Fibroblast of pulmonary artery (primary cell): ENCODE results near the gene ARF3.

Source experiments
- DNase-seq: peaks from one replicate; pipeline ENCODE4 v3.0.0-alpha.2; 2010; ENCODE audit warnings: low read depth
- H3K4me3 ChIP-seq: replicated peaks from 2 replicates; pipeline ENCODE4 v1.5.1; 2011; ENCODE audit warnings: low read depth, mild to moderate bottlenecking, control low read depth, low read length, moderate library complexity
- CTCF ChIP-seq: IDR thresholded peaks from 2 replicates; pipeline ENCODE4 v1.5.1; 2011; ENCODE audit warnings: mild to moderate bottlenecking, control low read depth, low read length, inconsistent platforms; ENCODE audit errors: missing control alignments

ARF3 gene

GRCh38 chr12:48957141-48958048 lies at the start of gene ARF3:
Gene ARF3, minus strand, starts transcription at chr12:48957487. Its CDS starts 16,392 bp downstream, at chr12:48941095.
- peak within 1 kb of the TSS; percentile 97 for H3K4me3 ChIP-seq
- no peak for TF ChIP-seq CTCF
- DNase-seq = peak; percentile 91

- no peak for DNase-seq
- H3K4me3 ChIP-seq = no peak overlapping the region
- TF ChIP-seq CTCF = no peak
Measured at GRCh38 chr12:49000346-49000745, 43.1 kb upstream of the ARF3 start.

- no peak for TF ChIP-seq CTCF
- no peak for DNase-seq
- peak within 1 kb of the TSS; percentile 36 for H3K4me3 ChIP-seq
Measured at GRCh38 chr12:48999371-49000131, 42.3 kb upstream of the ARF3 start, which contains the start of gene DDN. Gene DDN, minus strand, starts transcription at chr12:48999375. Its CDS starts 88 bp downstream, at chr12:48999287.

GRCh38 chr12:48998497-48999353 lies 41.4 kb upstream of the ARF3 start:
- DNase-seq = no peak
- TF ChIP-seq CTCF = no peak
- peak overlapping the region; percentile 27 for H3K4me3 ChIP-seq

- no peak for TF ChIP-seq CTCF
- DNase-seq = no peak
- peak overlapping the region; percentile 27 for H3K4me3 ChIP-seq
Measured at GRCh38 chr12:48997719-48998496, 40.6 kb upstream of the ARF3 start.
